ENCODE data around the gene ATP2A3.

ATP2A3 gene

GRCh38 chr17:3979290-3979611 is 15.0 kb upstream of the ATP2A3 start:
- no peak overlapping the region for H3K4me3 ChIP-seq (ENCODE audit: low read length)
- H3K4me1 ChIP-seq (ENCODE audit: insufficient read depth, low read length) = peaks cover 15% of the 10 kb centered on the region; the same call in 1 of the 2 replicates

DNA sequence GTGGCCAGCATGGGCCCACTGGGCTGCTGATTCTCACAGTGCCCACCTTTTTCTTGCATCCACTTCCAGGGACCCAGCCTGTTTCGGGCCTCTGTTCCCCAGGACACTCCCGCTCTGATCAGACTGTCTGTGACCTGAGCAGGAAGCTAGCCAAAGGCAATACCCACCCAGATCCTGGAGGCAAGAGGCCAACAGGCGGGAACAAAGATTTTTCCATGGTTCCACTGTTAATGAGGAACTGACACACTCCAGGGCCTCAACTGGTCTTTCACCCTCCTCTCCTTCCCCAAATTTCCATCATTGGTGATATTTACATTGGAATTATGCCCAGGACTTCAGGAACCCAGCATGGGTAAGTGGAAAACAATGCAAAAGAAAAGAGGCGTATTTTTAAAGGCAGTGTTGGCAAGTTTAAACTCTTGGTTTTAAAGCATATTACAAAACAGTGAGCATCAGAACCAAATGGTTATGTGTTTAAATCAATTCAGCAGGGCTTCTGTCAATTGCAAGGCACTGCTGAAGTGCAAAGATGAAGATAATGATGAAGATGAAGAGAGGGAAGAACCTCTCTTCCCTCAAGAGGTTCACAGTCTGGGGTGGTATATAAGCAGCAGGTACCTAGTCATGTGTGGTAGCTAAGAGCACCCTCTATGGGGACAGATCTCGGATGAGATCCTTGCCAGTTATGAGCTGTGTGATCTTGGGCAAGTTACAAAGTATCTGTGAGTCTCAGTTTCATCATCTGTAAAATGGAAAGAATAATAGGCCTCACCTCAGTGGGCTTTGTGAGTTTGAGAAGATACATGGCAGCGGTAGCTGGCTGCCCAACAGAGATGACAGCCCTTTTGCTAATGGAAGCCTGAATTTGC is 14.4 kb upstream of the ATP2A3 start:
- H3K27ac ChIP-seq (ENCODE audit: low read length) = no peak overlapping the region
- peaks cover 7% of the 10 kb centered on the region for H3K9me3 ChIP-seq (ENCODE audit: insufficient read depth, low read depth, low read length)
- peaks cover 15% of the 10 kb centered on the region; the same call in 1 of the 2 replicates for H3K4me1 ChIP-seq (ENCODE audit: insufficient read depth, low read length)
- no peaks in the 10 kb centered on the region for H3K27me3 ChIP-seq (ENCODE audit: insufficient read depth, low read length)
- no peak overlapping the region for H3K4me3 ChIP-seq (ENCODE audit: low read length)
- no peak overlapping the region for H3K9ac ChIP-seq (ENCODE audit: low read depth, low read length)
- no peaks in the 10 kb centered on the region for H3K36me3 ChIP-seq (ENCODE audit: insufficient read depth, low read depth, low read length)

More at GRCh38 chr17:3979290-3979611, 15.0 kb upstream of the ATP2A3 start:
- H3K9ac ChIP-seq (ENCODE audit: low read depth, low read length) = no peak overlapping the region
- no peak overlapping the region for H3K27ac ChIP-seq (ENCODE audit: low read length)
- no peaks in the 10 kb centered on the region for H3K36me3 ChIP-seq (ENCODE audit: insufficient read depth, low read depth, low read length)
- peaks cover 7% of the 10 kb centered on the region for H3K9me3 ChIP-seq (ENCODE audit: insufficient read depth, low read depth, low read length)
- H3K27me3 ChIP-seq (ENCODE audit: insufficient read depth, low read length) = no peaks in the 10 kb centered on the region

GRCh38 chr17:3977387-3977786 is 13.2 kb upstream of the ATP2A3 start:
- H3K9ac ChIP-seq (ENCODE audit: low read depth, low read length) = no peak overlapping the region
- peaks cover 15% of the 10 kb centered on the region; the same call in 1 of the 2 replicates for H3K4me1 ChIP-seq (ENCODE audit: insufficient read depth, low read length)
- no peak overlapping the region for H3K27ac ChIP-seq (ENCODE audit: low read length)
- no peak overlapping the region for H3K4me3 ChIP-seq (ENCODE audit: low read length)
- H3K36me3 ChIP-seq (ENCODE audit: insufficient read depth, low read depth, low read length) = no peaks in the 10 kb centered on the region
- peaks cover 7% of the 10 kb centered on the region for H3K9me3 ChIP-seq (ENCODE audit: insufficient read depth, low read depth, low read length)
- no peaks in the 10 kb centered on the region for H3K27me3 ChIP-seq (ENCODE audit: insufficient read depth, low read length)

DNA sequence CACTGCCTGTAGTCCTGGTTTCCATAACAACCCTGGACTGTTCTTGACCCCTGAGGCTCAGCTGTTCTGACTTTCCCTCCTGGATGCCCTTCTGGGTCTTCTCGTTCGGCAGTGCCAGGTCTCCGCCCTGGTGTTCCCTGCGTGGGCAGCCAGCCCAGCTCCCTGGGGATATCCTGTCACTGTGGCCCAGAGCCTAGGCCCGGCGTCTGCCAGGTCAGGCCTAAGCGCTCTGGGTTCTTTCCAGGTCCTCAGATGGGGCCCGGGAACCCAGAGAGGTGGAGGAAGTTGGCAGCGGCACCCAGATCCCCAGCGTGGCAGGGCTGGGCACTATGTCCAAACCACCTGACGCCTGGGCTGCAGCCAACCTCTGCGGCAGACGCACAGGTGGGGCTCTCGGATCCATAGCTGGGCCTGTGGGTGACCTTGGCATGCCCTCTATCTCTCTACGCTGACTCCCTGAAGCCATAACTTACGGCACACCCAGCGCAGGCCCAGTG is 12.5 kb upstream of the ATP2A3 start:
- no peak overlapping the region for H3K27ac ChIP-seq (ENCODE audit: low read length)
- H3K4me3 ChIP-seq (ENCODE audit: low read length) = no peak overlapping the region
- no peaks in the 10 kb centered on the region for H3K36me3 ChIP-seq (ENCODE audit: insufficient read depth, low read depth, low read length)
- H3K27me3 ChIP-seq (ENCODE audit: insufficient read depth, low read length) = no peaks in the 10 kb centered on the region
- peaks cover 7% of the 10 kb centered on the region for H3K9me3 ChIP-seq (ENCODE audit: insufficient read depth, low read depth, low read length)
- H3K9ac ChIP-seq (ENCODE audit: low read depth, low read length) = no peak overlapping the region
- H3K4me1 ChIP-seq (ENCODE audit: insufficient read depth, low read length) = peaks cover 13% of the 10 kb centered on the region; the same call in 1 of the 2 replicates

DNA sequence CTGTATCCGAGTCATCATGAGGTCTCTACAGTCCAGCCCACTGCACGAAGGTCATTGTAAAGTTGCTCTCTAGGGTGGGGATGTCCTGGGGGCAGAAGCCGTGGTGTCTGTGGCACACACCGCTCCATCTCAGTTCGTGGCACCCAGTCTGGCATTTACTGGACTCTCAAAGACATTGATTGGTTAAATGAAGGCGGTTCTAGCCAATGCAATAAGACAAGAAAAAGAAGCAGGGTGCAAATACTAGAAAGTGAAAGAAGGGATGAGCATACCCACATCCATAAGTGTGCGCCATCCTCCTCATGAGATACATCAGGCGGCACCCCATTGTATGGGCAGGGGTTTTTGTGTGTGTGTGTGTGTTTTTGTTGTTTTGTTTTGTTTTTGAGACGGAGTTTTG is 10.7 kb upstream of the ATP2A3 start:
- Histone ChIP-seq H3K27ac (ENCODE audit: low read length) (no peak overlapping the region), H3K27me3 (ENCODE audit: insufficient read depth, low read length) (no peaks in the 10 kb centered on the region), H3K4me3 (ENCODE audit: low read length) (no peak overlapping the region), H3K9ac (ENCODE audit: low read depth, low read length) (no peak overlapping the region), H3K9me3 (ENCODE audit: insufficient read depth, low read depth, low read length) (peaks cover 7% of the 10 kb centered on the region), H3K4me1 (ENCODE audit: insufficient read depth, low read length) (peaks cover 6% of the 10 kb centered on the region; the same call in 1 of the 2 replicates), H3K36me3 (ENCODE audit: insufficient read depth, low read depth, low read length) (no peaks in the 10 kb centered on the region)

GRCh38 chr17:3974138-3974687 is 10.0 kb upstream of the ATP2A3 start:
- no peak overlapping the region for H3K27ac ChIP-seq (ENCODE audit: low read length)
- H3K27me3 ChIP-seq (ENCODE audit: insufficient read depth, low read length) = no peaks in the 10 kb centered on the region
- H3K9me3 ChIP-seq (ENCODE audit: insufficient read depth, low read depth, low read length) = peaks cover 7% of the 10 kb centered on the region
- no peak overlapping the region for H3K4me3 ChIP-seq (ENCODE audit: low read length)
- H3K9ac ChIP-seq (ENCODE audit: low read depth, low read length) = no peak overlapping the region
- H3K36me3 ChIP-seq (ENCODE audit: insufficient read depth, low read depth, low read length) = no peaks in the 10 kb centered on the region
- peaks cover 6% of the 10 kb centered on the region; the same call in 1 of the 2 replicates for H3K4me1 ChIP-seq (ENCODE audit: insufficient read depth, low read length)

DNA sequence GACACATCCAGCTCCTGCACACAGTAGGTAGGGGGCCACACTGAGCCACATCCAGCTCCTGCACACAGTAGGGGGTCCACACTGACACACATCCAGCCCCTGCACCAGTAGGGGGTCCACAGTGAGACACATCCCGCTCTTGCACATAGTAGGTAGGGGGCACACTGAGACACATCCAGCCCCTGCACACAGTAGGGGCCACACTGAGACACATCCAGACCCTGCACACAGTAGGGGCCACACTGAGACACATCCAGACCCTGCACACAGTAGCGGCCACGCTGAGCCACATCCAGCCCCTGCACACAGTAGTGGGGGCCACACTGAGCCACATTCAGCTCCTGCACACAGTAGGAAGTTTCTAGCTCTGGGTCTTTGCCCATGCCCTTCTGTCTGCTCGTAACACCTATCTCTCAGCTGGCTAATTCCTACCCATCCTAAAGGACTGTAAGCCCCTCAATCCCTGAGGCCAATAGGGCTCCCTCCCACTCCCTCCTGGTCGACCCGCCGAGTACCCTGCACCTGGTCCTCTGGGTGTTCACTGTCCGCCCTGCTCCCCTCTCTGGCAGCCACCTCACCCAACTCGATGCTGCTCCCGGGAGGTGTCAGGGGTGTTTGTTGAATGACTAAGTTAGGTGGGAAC is 9.4 kb upstream of the ATP2A3 start:
- H3K27me3 ChIP-seq (ENCODE audit: insufficient read depth, low read length) = no peaks in the 10 kb centered on the region
- H3K9me3 ChIP-seq (ENCODE audit: insufficient read depth, low read depth, low read length) = peaks cover 7% of the 10 kb centered on the region
- H3K9ac ChIP-seq (ENCODE audit: low read depth, low read length) = no peak overlapping the region
- H3K4me3 ChIP-seq (ENCODE audit: low read length) = no peak overlapping the region
- no peak overlapping the region for H3K27ac ChIP-seq (ENCODE audit: low read length)
- peaks cover 6% of the 10 kb centered on the region; the same call in 1 of the 2 replicates for H3K4me1 ChIP-seq (ENCODE audit: insufficient read depth, low read length)
- no peaks in the 10 kb centered on the region for H3K36me3 ChIP-seq (ENCODE audit: insufficient read depth, low read depth, low read length)

DNA sequence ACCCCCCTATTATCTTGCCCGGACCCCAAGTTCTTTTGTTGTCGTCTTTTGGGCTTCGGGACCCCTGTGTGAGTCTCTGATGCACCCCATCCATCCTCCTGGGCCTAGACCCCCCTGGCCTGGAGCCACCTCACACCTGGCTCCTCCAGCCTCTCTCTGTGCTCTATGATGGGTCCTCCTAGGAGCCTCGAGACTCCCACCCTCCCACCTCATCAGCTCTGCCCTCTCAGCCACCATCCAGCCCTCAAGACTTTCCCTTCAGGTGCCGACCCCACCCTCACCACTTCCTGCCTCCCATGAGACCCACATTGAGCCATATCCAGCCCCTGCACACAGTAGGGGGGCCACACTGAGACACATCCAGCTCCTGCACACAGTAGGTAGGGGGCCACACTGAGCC is 8.7 kb upstream of the ATP2A3 start:
- Histone ChIP-seq H3K36me3 (ENCODE audit: insufficient read depth, low read depth, low read length) (no peaks in the 10 kb centered on the region), H3K9ac (ENCODE audit: low read depth, low read length) (no peak overlapping the region), H3K4me3 (ENCODE audit: low read length) (no peak overlapping the region), H3K27ac (ENCODE audit: low read length) (no peak overlapping the region), H3K9me3 (ENCODE audit: insufficient read depth, low read depth, low read length) (peaks cover 7% of the 10 kb centered on the region), H3K4me1 (ENCODE audit: insufficient read depth, low read length) (peaks cover 6% of the 10 kb centered on the region; the same call in 1 of the 2 replicates), H3K27me3 (ENCODE audit: insufficient read depth, low read length) (no peaks in the 10 kb centered on the region)

- H3K9me3 ChIP-seq (ENCODE audit: insufficient read depth, low read depth, low read length) = peaks cover 7% of the 10 kb centered on the region
- H3K27me3 ChIP-seq (ENCODE audit: insufficient read depth, low read length) = no peaks in the 10 kb centered on the region
- no peak overlapping the region for H3K9ac ChIP-seq (ENCODE audit: low read depth, low read length)
- peaks cover 6% of the 10 kb centered on the region; the same call in 1 of the 2 replicates for H3K4me1 ChIP-seq (ENCODE audit: insufficient read depth, low read length)
- no peak overlapping the region for H3K4me3 ChIP-seq (ENCODE audit: low read length)
- H3K27ac ChIP-seq (ENCODE audit: low read length) = no peak overlapping the region
- no peaks in the 10 kb centered on the region for H3K36me3 ChIP-seq (ENCODE audit: insufficient read depth, low read depth, low read length)
These were observed 8.1 kb upstream of the ATP2A3 start for GRCh38 chr17:3972281-3972731.

DNA sequence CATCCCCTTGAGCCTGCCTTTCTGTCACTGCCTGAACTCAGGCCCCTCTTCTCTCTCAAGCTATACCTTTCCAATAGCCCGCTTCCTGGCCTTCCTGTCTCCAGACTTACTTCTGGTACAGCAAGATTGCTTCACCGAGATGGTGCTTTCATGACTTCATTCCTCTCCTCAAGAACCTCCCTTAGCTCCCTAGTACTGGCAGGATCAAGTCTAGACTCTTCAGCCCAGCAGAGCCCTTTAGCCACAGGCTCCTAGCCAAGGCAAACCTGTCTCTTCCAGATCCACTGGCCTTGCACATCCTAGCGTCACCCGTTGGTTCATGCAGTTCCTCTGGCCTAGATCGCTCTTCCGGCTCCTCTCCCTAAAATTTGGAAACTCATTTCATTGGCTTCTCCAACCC is 6.4 kb upstream of the ATP2A3 start:
- H3K4me3 ChIP-seq (ENCODE audit: low read length) = no peak overlapping the region
- H3K27me3 ChIP-seq (ENCODE audit: insufficient read depth, low read length) = no peaks in the 10 kb centered on the region
- no peak overlapping the region for H3K9ac ChIP-seq (ENCODE audit: low read depth, low read length)
- H3K4me1 ChIP-seq (ENCODE audit: insufficient read depth, low read length) = no peaks in the 10 kb centered on the region
- H3K27ac ChIP-seq (ENCODE audit: low read length) = no peak overlapping the region
- H3K36me3 ChIP-seq (ENCODE audit: insufficient read depth, low read depth, low read length) = no peaks in the 10 kb centered on the region
- H3K9me3 ChIP-seq (ENCODE audit: insufficient read depth, low read depth, low read length) = peaks cover 7% of the 10 kb centered on the region

GRCh38 chr17:3969963-3970362 is 5.7 kb upstream of the ATP2A3 start:
- H3K9me3 ChIP-seq (ENCODE audit: insufficient read depth, low read depth, low read length) = peaks cover 4% of the 10 kb centered on the region
- H3K4me1 ChIP-seq (ENCODE audit: insufficient read depth, low read length) = no peaks in the 10 kb centered on the region
- H3K4me3 ChIP-seq (ENCODE audit: low read length) = no peak overlapping the region
- no peaks in the 10 kb centered on the region for H3K36me3 ChIP-seq (ENCODE audit: insufficient read depth, low read depth, low read length)
- no peak overlapping the region for H3K27ac ChIP-seq (ENCODE audit: low read length)
- H3K9ac ChIP-seq (ENCODE audit: low read depth, low read length) = no peak overlapping the region
- H3K27me3 ChIP-seq (ENCODE audit: insufficient read depth, low read length) = peaks cover 7% of the 10 kb centered on the region

All from iPS-20b (cell line).